Ramos (cell line): ENCODE results near the gene ETV2.
"Not testable (repeated sequence)": the region's sequence is repeated elsewhere in the genome, so short reads cannot be mapped to it uniquely, and the experiment has no call there.

Experiments
- in situ Hi-C: fragments of 300-500 bp; cut with MboI; formaldehyde crosslinking; loops from one replicate; pipeline ENCODE4 v1.14.3; 2022; ENCODE audit warnings: low sequenced_read_pairs; ENCODE audit not compliant: unreplicated experiment

Gene ETV2

GRCh38 chr19:35641515-35642151 lies at the start of gene ETV2:
Gene ETV2 (plus strand): TSS chr19:35641745. CDS start chr19:35642461, 716 bp downstream.
- in situ Hi-C loops: no loop called here

- in situ Hi-C loops: no loop called here
Observed at GRCh38 chr19:35592226-35592625, 49.3 kb upstream of the ETV2 start.

GRCh38 chr19:35595026-35595425 lies 46.5 kb upstream of the ETV2 start:
- in situ Hi-C loops: not testable (repeated sequence)

GRCh38 chr19:35595928-35596327 lies 45.6 kb upstream of the ETV2 start:
- in situ Hi-C loops: no loop called here

GRCh38 chr19:35596366-35596999 lies 45.1 kb upstream of the ETV2 start:
- in situ Hi-C loops: no loop called here

- in situ Hi-C loops: no loop called here
Observed at GRCh38 chr19:35601971-35602370, 39.6 kb upstream of the ETV2 start.

- in situ Hi-C loops: not testable (repeated sequence)
Observed at GRCh38 chr19:35604436-35604835, 37.1 kb upstream of the ETV2 start.

- in situ Hi-C loops: not testable (repeated sequence)
Observed at GRCh38 chr19:35607170-35607569, 34.4 kb upstream of the ETV2 start.

- in situ Hi-C loops: no loop called here
Observed at GRCh38 chr19:35607661-35608060, 33.9 kb upstream of the ETV2 start.

- in situ Hi-C loops: no loop called here
Observed at GRCh38 chr19:35608251-35608650, 33.3 kb upstream of the ETV2 start.

GRCh38 chr19:35609851-35610353 lies 31.6 kb upstream of the ETV2 start:
- in situ Hi-C loops: no loop called here

GRCh38 chr19:35612224-35612558 lies 29.4 kb upstream of the ETV2 start:
- in situ Hi-C loops: no loop called here

GRCh38 chr19:35612559-35613321 lies 28.8 kb upstream of the ETV2 start, which contains the start of gene HAUS5:
Gene HAUS5 (plus strand): TSS chr19:35612735. CDS start chr19:35612795, 60 bp downstream.
- in situ Hi-C loops: no loop called here

GRCh38 chr19:35613574-35613973 lies 28.0 kb upstream of the ETV2 start:
- in situ Hi-C loops: no loop called here

GRCh38 chr19:35615036-35615435 lies 26.5 kb upstream of the ETV2 start:
- in situ Hi-C loops: no loop called here

- in situ Hi-C loops: no loop called here
Observed at GRCh38 chr19:35618857-35619256, 22.7 kb upstream of the ETV2 start.

GRCh38 chr19:35619290-35619923 lies 22.1 kb upstream of the ETV2 start:
- in situ Hi-C loops: no loop called here

GRCh38 chr19:35620001-35620400 lies 21.5 kb upstream of the ETV2 start:
- in situ Hi-C loops: no loop called here

GRCh38 chr19:35621708-35622107 lies 19.8 kb upstream of the ETV2 start:
- in situ Hi-C loops: no loop called here

- in situ Hi-C loops: no loop called here
Observed at GRCh38 chr19:35622750-35623149, 18.8 kb upstream of the ETV2 start.
